Breast epithelium (tissue), 4 donors: ENCODE results near the gene FAM151B. TPM values are rescaled to one million over a fixed set of nuclear protein-coding genes. Genes with fewer than 3 reads are reported as not detected.

Experiments used
- DNase-seq, 2 donors: peaks; one replicate each; pipeline ENCODE4 v3.0.0-alpha.2; 2019; ENCODE audit warnings: low spot score in 2 of 2
- H3K27ac ChIP-seq, 2 donors: fragments of 200-600 bp; sonication (generic) in 1 of 2; one replicate each; pipeline ENCODE4 v1.5.1; 2016 to 2019; ENCODE audit warnings: mild to moderate bottlenecking in 1 of 2
- H3K27me3 ChIP-seq, 2 donors: fragments of 200-600 bp; sonication (generic) in 1 of 2; one replicate each; pipeline versions ENCODE4 v1.5.1 to v1.6.0; 2017 to 2019; ENCODE audit warnings: control low read depth in 1 of 2, mild to moderate bottlenecking in 1 of 2
- H3K36me3 ChIP-seq: fragments of 200-600 bp; one replicate; pipeline ENCODE4 v1.5.1; 2019
- H3K4me1 ChIP-seq, 2 donors: fragments of 200-600 bp; sonication (generic); one replicate each; pipeline ENCODE4 v1.5.1; 2016 to 2019; ENCODE audit warnings: control low read depth in 1 of 2
- H3K4me3 ChIP-seq, 3 donors: fragments of 200-600 bp; sonication (generic); 1 replicate in 2 of 3; 2 replicates in 1 of 3; pipeline ENCODE4 v1.5.1; 2016 to 2019; ENCODE audit warnings: mild to moderate bottlenecking in 3 of 3, moderate library complexity in 2 of 3
- H3K9me3 ChIP-seq, 2 donors: fragments of 200-600 bp; sonication (generic) in 1 of 2; one replicate each; pipeline ENCODE4 v1.5.1; 2016 to 2019; ENCODE audit warnings: control low read depth in 1 of 2
- POLR2A ChIP-seq: fragments of 450-650 bp; IDR thresholded peaks from one replicate; pipeline ENCODE4 v1.6.1; 2016; ENCODE audit warnings: antibody characterized with exemption, mild to moderate bottlenecking, moderate library complexity
- POLR2AphosphoS5 ChIP-seq, 3 donors: sonication (generic); formaldehyde crosslinking; IDR thresholded peaks; one replicate each; pipeline ENCODE4 v1.6.1; 2017; ENCODE audit warnings: antibody characterized with exemption in 3 of 3
- intact Hi-C: fragments of 100-400 bp; cut with DNase I; formaldehyde crosslinking; loops from one replicate; pipeline ENCODE4 v1.15.1; 2023; ENCODE audit warnings: low total_unique reads
- total RNA-seq, 3 donors: library from RNA; depleted of rRNA; stranded (reverse); fragments of >200 nt; gene quantifications; one replicate each; pipeline ENCODE4 v1.1.0, GENCODE V29; 2016
- TF ChIP-seq, protein P1 (sequence below), 3 donors: fragments of 450-650 bp; IDR thresholded peaks; one replicate each; pipeline ENCODE4 v1.5.1; 2016 to 2017; ENCODE audit warnings: antibody characterized with exemption in 3 of 3, mild to moderate bottlenecking in 3 of 3, moderate library complexity in 3 of 3

The FAM151B gene
- total RNA-seq, 3 donors from 2014 or later: 2.7 to 7.3 (median 5.2) TPM

DNA sequence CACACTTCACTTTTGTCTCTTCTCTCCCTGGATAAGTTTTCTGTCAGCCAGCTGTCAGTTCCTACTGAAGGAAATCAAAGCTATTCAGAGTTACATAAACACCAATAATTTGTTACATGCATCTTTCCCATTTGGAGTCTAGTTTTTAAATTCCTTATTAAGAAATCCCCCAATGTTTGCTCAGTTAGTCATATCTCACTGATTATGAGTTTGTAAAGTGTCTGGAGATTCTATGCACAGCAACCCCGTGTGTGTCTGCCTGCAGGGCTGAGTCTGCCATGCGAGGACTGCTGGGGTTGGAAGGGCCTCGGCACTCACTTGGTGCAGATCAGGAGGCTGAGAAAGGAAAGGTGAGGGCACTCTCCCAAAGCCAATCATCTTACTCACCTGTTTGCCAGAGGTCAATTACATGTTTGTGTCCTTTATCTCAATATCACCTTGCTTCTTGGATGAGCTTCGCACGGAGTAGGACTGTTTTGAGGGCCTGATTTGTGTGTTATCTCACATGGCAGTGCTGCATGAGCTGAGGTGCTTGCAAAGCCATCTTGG lies 78.9 kb downstream of the FAM151B start:
- Histone ChIP-seq H3K9me3 (no peaks in the 10 kb centered on the region), H3K27ac (no peak overlapping the region), H3K4me3 (no peak overlapping the region), H3K36me3 (no peaks in the 10 kb centered on the region), H3K4me1 (no peaks in the 10 kb centered on the region), H3K27me3 (peaks cover 0 to 37% of the 10 kb centered on the region in 2 donors)
- DNase-seq: no peak
- TF ChIP-seq POLR2AphosphoS5 (IDR thresholded peaks at IDR 0.05) (no peak), POLR2A (no peak)
- TF ChIP-seq, protein P1, sequence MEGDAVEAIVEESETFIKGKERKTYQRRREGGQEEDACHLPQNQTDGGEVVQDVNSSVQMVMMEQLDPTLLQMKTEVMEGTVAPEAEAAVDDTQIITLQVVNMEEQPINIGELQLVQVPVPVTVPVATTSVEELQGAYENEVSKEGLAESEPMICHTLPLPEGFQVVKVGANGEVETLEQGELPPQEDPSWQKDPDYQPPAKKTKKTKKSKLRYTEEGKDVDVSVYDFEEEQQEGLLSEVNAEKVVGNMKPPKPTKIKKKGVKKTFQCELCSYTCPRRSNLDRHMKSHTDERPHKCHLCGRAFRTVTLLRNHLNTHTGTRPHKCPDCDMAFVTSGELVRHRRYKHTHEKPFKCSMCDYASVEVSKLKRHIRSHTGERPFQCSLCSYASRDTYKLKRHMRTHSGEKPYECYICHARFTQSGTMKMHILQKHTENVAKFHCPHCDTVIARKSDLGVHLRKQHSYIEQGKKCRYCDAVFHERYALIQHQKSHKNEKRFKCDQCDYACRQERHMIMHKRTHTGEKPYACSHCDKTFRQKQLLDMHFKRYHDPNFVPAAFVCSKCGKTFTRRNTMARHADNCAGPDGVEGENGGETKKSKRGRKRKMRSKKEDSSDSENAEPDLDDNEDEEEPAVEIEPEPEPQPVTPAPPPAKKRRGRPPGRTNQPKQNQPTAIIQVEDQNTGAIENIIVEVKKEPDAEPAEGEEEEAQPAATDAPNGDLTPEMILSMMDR (IDR thresholded peaks at IDR 0.05): no peak
- intact Hi-C loops: no loop called here

DNA sequence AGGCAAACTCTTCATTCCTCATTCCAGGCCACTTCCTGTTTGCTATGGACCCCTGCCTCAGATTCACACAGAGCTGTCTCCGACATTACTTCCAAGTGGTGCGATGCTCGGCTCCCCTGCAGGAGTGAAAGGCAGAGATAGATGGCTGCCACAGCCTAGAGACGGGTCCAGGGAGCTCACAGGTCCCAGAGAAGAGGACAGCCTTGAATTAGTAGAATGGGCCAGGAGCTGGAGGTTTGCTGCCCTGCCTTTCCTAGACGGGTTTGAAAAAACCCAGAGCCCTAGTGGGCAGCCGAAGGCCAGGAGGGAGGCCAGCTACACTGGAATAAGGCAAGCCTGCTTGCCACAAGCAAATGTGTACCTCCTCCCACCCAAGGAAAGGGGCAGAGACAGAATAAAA lies 80.4 kb downstream of the FAM151B start:
- Histone ChIP-seq H3K4me1 (no peaks in the 10 kb centered on the region), H3K4me3 (no peak overlapping the region), H3K27me3 (peaks cover 0 to 40% of the 10 kb centered on the region in 2 donors), H3K27ac (no peak overlapping the region), H3K9me3 (no peaks in the 10 kb centered on the region), H3K36me3 (no peaks in the 10 kb centered on the region)
- DNase-seq: no peak
- TF ChIP-seq, protein P1 (IDR thresholded peaks at IDR 0.05): no peak
- no peak for TF ChIP-seq POLR2A
- no peak for TF ChIP-seq POLR2AphosphoS5 (IDR thresholded peaks at IDR 0.05)
- intact Hi-C loops: no loop called here

DNA sequence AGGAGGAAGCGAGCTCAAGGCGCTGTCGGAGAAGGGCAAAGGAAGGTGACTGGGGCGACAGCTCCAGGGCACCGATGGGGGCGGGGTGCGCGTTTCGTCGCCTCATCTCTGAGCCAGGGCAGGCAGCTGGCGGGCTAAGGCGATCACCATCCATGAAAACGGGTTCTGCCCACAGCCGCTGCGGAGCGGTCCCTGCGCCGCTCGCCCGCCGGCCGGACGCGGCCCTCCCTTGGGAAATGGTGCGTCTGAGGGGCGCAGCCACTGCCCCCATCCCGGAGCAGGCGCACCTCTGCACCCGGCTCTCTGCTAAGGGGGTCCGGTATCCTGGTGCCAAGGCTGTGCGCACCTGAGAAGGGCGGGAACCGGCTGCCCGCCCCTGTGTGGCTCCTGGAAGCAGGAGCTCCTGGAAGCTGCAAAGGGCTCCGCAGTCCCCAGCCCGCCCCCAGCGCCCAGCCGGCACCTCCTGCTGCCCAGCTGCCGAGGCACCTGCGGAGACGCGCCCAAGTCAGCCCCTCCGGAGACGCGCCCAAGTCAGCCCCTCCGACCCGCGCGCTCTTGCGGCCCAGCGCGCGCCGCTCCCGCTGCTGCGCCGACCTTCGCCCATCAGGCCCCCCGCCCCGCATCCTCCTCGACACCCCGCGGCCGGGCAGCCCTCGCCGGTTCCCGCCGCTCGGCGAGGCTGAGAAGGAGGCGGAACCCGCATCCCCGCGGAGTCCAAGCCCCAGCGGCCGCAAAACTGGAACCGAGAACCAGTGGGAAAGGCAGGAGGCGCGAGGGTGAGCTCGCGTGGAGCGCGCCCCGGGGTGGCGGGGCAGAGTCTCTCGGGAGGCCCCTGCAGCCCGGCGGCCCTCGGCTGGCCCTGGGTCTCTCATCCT lies 81.4 kb downstream of the FAM151B start:
- DNase-seq: no peak
- Histone ChIP-seq H3K36me3 (no peaks in the 10 kb centered on the region), H3K4me3 (peak overlapping the region; percentile 22 to 65 (median 45)), H3K27ac (no peak overlapping the region), H3K4me1 (no peaks in the 10 kb centered on the region), H3K27me3 (peaks cover 0 to 43% of the 10 kb centered on the region in 2 donors), H3K9me3 (no peaks in the 10 kb centered on the region)
- intact Hi-C loops: no loop called here
- TF ChIP-seq POLR2AphosphoS5 (IDR thresholded peaks at IDR 0.05): no peak
- no peak for TF ChIP-seq POLR2A
- TF ChIP-seq, protein P1 (IDR thresholded peaks at IDR 0.05): no peak

DNA sequence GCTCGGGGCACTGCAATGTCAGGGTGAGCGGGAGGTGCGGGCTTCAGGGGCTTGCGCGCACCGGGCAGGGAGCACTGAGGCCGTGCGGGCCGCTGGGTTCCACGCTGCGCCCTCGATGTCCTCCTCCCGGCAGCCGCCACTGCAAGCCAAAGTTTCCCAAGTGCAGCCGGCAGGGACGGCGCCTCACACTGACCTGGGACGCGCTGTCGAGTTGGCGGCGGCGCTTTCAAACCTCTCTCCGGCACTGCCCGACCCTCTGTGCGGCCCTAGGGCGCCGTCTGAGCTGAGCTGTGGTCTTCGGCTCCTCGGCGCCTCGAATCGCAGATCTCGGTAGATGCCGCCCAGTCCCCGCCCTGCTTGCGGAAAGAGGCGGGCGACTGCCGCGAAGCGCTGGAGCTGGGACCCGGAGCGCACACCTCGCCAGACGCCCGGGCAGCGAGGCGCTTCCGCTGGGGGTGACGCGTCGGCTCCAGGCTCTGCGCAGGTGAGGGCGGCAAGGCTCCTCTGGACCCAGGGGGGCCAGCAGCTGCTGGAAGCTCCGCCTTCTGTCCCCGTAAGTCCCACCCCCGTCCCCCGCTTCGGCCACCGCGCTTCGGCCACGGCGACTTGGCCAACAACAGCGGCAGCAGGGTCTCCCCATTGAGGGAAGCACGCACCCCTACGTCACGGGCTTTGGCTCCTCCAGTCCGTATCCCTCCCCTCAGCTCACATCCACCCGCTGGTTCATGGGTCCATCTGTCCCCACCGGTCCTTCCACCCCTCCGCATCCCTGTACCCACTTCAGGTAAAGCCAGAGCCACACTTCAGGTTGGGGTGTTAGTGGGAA lies 82.3 kb downstream of the FAM151B start, which contains the start of gene ANKRD34B:
TSS of gene ANKRD34B (minus strand) at position 320 of the 826 bp plus-strand sequence. CDS start 10,261 bp downstream, outside the sequence.
- H3K27ac ChIP-seq: no peak within 1 kb of the TSS
- intact Hi-C loops: loop anchor here (2.0 kb wide), 1 partner anchor 63 kb away; no protein-coding TSS in a partner anchor
- TF ChIP-seq POLR2AphosphoS5 (IDR thresholded peaks at IDR 0.05): no peak
- H3K4me1 ChIP-seq: no peaks in the 10 kb centered on the region
- H3K4me3 ChIP-seq: peak within 1 kb of the TSS; percentile 22 to 65 (median 45)
- H3K9me3 ChIP-seq: no peaks in the 10 kb centered on the region
- H3K36me3 ChIP-seq: no peaks in the 10 kb centered on the region
- peaks cover 0 to 43% of the 10 kb centered on the region in 2 donors for H3K27me3 ChIP-seq
- DNase-seq: no peak

DNA sequence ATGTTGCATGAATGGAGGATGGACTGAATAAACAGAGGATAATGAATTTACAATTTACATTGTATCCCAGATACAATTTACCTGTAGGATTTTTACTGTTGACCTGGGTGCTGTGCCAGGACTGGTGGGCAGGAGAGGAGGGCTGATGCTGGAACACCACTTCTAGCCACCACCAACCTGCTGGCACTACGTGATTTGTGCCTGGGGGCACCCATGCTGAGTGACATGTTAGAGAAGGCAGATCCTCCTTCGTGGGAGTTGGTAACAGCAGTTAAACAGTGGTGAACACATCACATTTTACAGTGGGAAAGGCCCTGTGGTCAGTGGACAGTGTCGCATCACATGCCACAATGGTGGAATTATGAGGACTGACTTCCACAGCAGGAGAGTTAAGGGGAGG lies 85.2 kb downstream of the FAM151B start:
- H3K36me3 ChIP-seq: no peaks in the 10 kb centered on the region
- intact Hi-C loops: no loop called here
- no peaks in the 10 kb centered on the region for H3K9me3 ChIP-seq
- DNase-seq: no peak
- H3K27me3 ChIP-seq: peaks cover 0 to 38% of the 10 kb centered on the region in 2 donors
- no peak overlapping the region for H3K27ac ChIP-seq
- no peaks in the 10 kb centered on the region for H3K4me1 ChIP-seq
- TF ChIP-seq, protein P1 (IDR thresholded peaks at IDR 0.05): no peak
- no peak for TF ChIP-seq POLR2A
- H3K4me3 ChIP-seq: no peak overlapping the region
